Liver (tissue), 3 donors: ENCODE data around the gene OSER1.

Source experiments
- ATF3 ChIP-seq: IDR thresholded peaks from 2 replicates; pipeline ENCODE4 v1.6.1; 2016; ENCODE audit warnings: antibody characterized with exemption
- CTCF ChIP-seq: fragments of 150-350 bp; IDR thresholded peaks from 2 replicates; pipeline ENCODE4 v1.5.1; 2017; ENCODE audit warnings: improper control_type of control experiment, low read depth, low read length; ENCODE audit not compliant: missing input control
- FOXA2 ChIP-seq: IDR thresholded peaks from 2 replicates; pipeline ENCODE4 v1.6.1; 2016; ENCODE audit warnings: antibody characterized with exemption
- GABPA ChIP-seq, 2 donors: IDR thresholded peaks in 1 of 2; conservative IDR thresholded peaks in 1 of 2; 2 replicates each; pipeline ENCODE4 v1.6.1; 2016; ENCODE audit warnings: antibody characterized with exemption in 2 of 2, mild to moderate bottlenecking in 1 of 2, moderate library complexity in 1 of 2
- HNF4G ChIP-seq: IDR thresholded peaks from 2 replicates; pipeline ENCODE4 v1.6.1; 2016; ENCODE audit warnings: antibody characterized with exemption
- JUND ChIP-seq, 2 donors: IDR thresholded peaks; 2 replicates each; pipeline ENCODE4 v1.6.1; 2016; ENCODE audit warnings: antibody characterized with exemption in 2 of 2
- REST ChIP-seq: IDR thresholded peaks from 2 replicates; pipeline ENCODE4 v1.6.1; 2016; ENCODE audit warnings: antibody characterized with exemption, mild to moderate bottlenecking
- SP1 ChIP-seq: IDR thresholded peaks from 2 replicates; pipeline ENCODE4 v1.6.1; 2018; ENCODE audit warnings: antibody characterized with exemption, mild to moderate bottlenecking
- TAF1 ChIP-seq: conservative IDR thresholded peaks from 2 replicates; pipeline ENCODE4 v1.6.1; 2016; ENCODE audit warnings: antibody characterized with exemption, mild to moderate bottlenecking
- YY1 ChIP-seq: IDR thresholded peaks from 2 replicates; pipeline ENCODE4 v1.6.1; 2016; ENCODE audit warnings: antibody characterized with exemption, mild to moderate bottlenecking
- donor health status: healthy.
- donor health status: healthy.

GRCh38 chr20:44211177-44212039, 837 bp upstream of the OSER1 start:
- TF ChIP-seq CTCF (no peak), YY1 (no peak), JUND (IDR thresholded peaks at IDR 0.05) (no peak), FOXA2 (no peak), REST (no peak), SP1 (no peak), HNF4G (no peak), ATF3 (no peak), TAF1 (no peak), GABPA (IDR thresholded peaks at IDR 0.05 in 1 of 2, conservative IDR thresholded peaks at IDR 0.05 in 1 of 2) (no peak)
